Purkinje cell (primary cell): ENCODE results near the gene SERGEF. TPM values are rescaled to one million over a fixed set of nuclear protein-coding genes. Genes with fewer than 3 reads are reported as not detected.

ENCODE experiments used
- polyA plus RNA-seq: library from polyadenylated mRNA; unstranded; fragments of >200 nt; fragmentation: Nextera tagmentation; gene quantifications from 2 replicates; pipeline ENCODE4 v1.2.1, GENCODE V29; 2014

The SERGEF gene
- polyA plus RNA-seq, result 19.0 and 23.7 TPM in 2 replicates

GRCh38 chr11:18012906-18013781, at the start of gene SERGEF:
SERGEF (minus strand) TSS chr11:18013047; CDS start chr11:18013010, 37 bp downstream.

GRCh38 chr11:18046116-18046777, 33.4 kb upstream of the SERGEF start, which contains the start of gene TPH1:
TPH1 (minus strand) TSS chr11:18046269; CDS start chr11:18040762, 5,507 bp downstream.

Other genes starting within 250 kb of the SERGEF start
- 0.50 TPM in 1 of 2 replicates, not detected in the other for gene TPH1, start 33.2 kb upstream of the SERGEF start, polyA plus RNA-seq
- gene SAAL1, start 93.0 kb upstream of the SERGEF start, polyA plus RNA-seq, result 14.2 and 32.2 TPM in 2 replicates
- gene MRGPRX3, start 119.5 kb upstream of the SERGEF start, polyA plus RNA-seq, result not detected in 2 replicates
- gene MRGPRX4, start 159.8 kb upstream of the SERGEF start, polyA plus RNA-seq, result not detected in 2 replicates
- gene SAA4, start 223.8 kb upstream of the SERGEF start, polyA plus RNA-seq, result not detected in 2 replicates
- not detected in 2 replicates for gene SAA2, start 235.6 kb upstream of the SERGEF start, polyA plus RNA-seq